IMR-90 (cell line): ENCODE results near the gene SLC4A8. TPM values are rescaled to one million over a fixed set of nuclear protein-coding genes. Genes with fewer than 3 reads are reported as not detected.

ENCODE experiments used
- ATAC-seq: fragments of 200-7000 bp; cut with Tn5 transposase; 2 replicates; pipeline ENCODE4 v1.9.1; 2020; ENCODE audit warnings: low read depth, mild to moderate bottlenecking, moderate library complexity
- BruUV-seq: library from RNA; stranded (reverse); fragments of 400-500 nt; replicated peaks from 2 replicates; lab custom pipeline; 2021; lab: Mats Ljungman, UMichigan
- CTCF ChIA-PET: fragments of 300-600 bp; formaldehyde crosslinking; extraction: SDS; loops from one replicate; lab custom pipeline; 2021; ENCODE audit warnings: antibody characterized with exemption; lab: Yijun Ruan, JAX
- POLR2A ChIA-PET: fragments of 300-600 bp; sonication (Branson Sonifier 250); formaldehyde crosslinking; loops from one replicate; lab custom pipeline; 2022; ENCODE audit warnings: antibody characterized with exemption; ENCODE audit not compliant: unreplicated experiment; lab: Charles Lee
- DNase-seq: peaks from one replicate; pipeline ENCODE4 v3.0.0; 2013
- H2AFZ ChIP-seq: replicated peaks from 2 replicates; pipeline ENCODE3; 2013; ENCODE audit warnings: low read length, mild to moderate bottlenecking; ENCODE audit not compliant: poor library complexity
- H2AK5ac ChIP-seq: 2 replicates; pipeline ENCODE4 v1.6.1; 2013; ENCODE audit warnings: low read depth, low read length, inconsistent platforms
- H2AK9ac ChIP-seq: replicated peaks from 2 replicates; pipeline ENCODE3; 2013; ENCODE audit warnings: mild to moderate bottlenecking, low read depth, low read length, moderate library complexity; ENCODE audit not compliant: poor library complexity
- H2BK120ac ChIP-seq: 2 replicates; pipeline ENCODE4 v1.6.1; 2013; ENCODE audit warnings: low read depth, low read length, inconsistent platforms
- H2BK15ac ChIP-seq: 3 replicates; pipeline ENCODE4 v1.6.1; 2013; ENCODE audit warnings: low read depth, low read length, inconsistent platforms
- H2BK20ac ChIP-seq: 2 replicates; pipeline ENCODE4 v1.6.1; 2013; ENCODE audit warnings: low read depth, mild to moderate bottlenecking, inconsistent platforms, low read length, moderate library complexity
- H2BK5ac ChIP-seq: 2 replicates; pipeline ENCODE4 v1.6.1; 2013; ENCODE audit warnings: mild to moderate bottlenecking, low read depth, low read length, inconsistent platforms; ENCODE audit not compliant: poor library complexity, severe bottlenecking
- H3K14ac ChIP-seq: replicated peaks from 2 replicates; pipeline ENCODE4 v1.6.1; 2013; ENCODE audit warnings: low read depth, low read length, inconsistent platforms
- H3K18ac ChIP-seq: 2 replicates; pipeline ENCODE4 v1.6.1; 2013; ENCODE audit warnings: low read depth, low read length, control low read depth
- H3K23ac ChIP-seq: 2 replicates; pipeline ENCODE4 v1.6.1; 2013; ENCODE audit warnings: low read depth, low read length, inconsistent platforms
- H3K27ac ChIP-seq: 2 replicates; pipeline ENCODE4 v1.5.1; 2013; ENCODE audit warnings: mild to moderate bottlenecking, control low read depth, low read length; ENCODE audit not compliant: insufficient read depth
- H3K27me3 ChIP-seq: 2 replicates; pipeline ENCODE4 v1.6.1; 2013; ENCODE audit warnings: low read length; ENCODE audit not compliant: control insufficient read depth, insufficient read depth
- H3K36me3 ChIP-seq: 2 replicates; pipeline ENCODE4 v1.6.1; 2013; ENCODE audit warnings: low read length, mixed read lengths; ENCODE audit not compliant: control insufficient read depth, insufficient read depth
- H3K4ac ChIP-seq: 2 replicates; pipeline ENCODE4 v1.6.1; 2013; ENCODE audit warnings: low read depth, low read length, inconsistent platforms
- H3K4me1 ChIP-seq: 2 replicates; pipeline ENCODE4 v1.6.1; 2013; ENCODE audit warnings: low read length, mixed read lengths; ENCODE audit not compliant: control insufficient read depth, insufficient read depth
- H3K4me2 ChIP-seq: 2 replicates; pipeline ENCODE4 v1.6.1; 2013; ENCODE audit warnings: low read depth, mild to moderate bottlenecking, control low read depth, low read length, moderate library complexity
- H3K4me3 ChIP-seq: 2 replicates; pipeline ENCODE4 v1.5.1; 2013; ENCODE audit warnings: low read depth, mild to moderate bottlenecking, control low read depth, low read length, moderate library complexity; ENCODE audit not compliant: insufficient read depth
- H3K56ac ChIP-seq: 2 replicates; pipeline ENCODE4 v1.6.1; 2013; ENCODE audit warnings: low read length, inconsistent platforms; ENCODE audit not compliant: insufficient read depth; ENCODE audit errors: extremely low read depth
- H3K79me1 ChIP-seq, 2 experiments: 2 replicates each; pipeline ENCODE4 v1.6.1; 2013; ENCODE audit warnings: low read length in 2 of 2, inconsistent platforms in 1 of 2, low read depth in 1 of 2
- H3K9ac ChIP-seq: 2 replicates; pipeline ENCODE4 v1.6.1; 2013; ENCODE audit warnings: low read depth, low read length, control low read depth
- H3K9me1 ChIP-seq: 2 replicates; pipeline ENCODE4 v1.6.1; 2013; ENCODE audit warnings: low read length, inconsistent platforms; ENCODE audit not compliant: insufficient read depth
- H3K9me3 ChIP-seq: 2 replicates; pipeline ENCODE4 v1.6.1; 2013; ENCODE audit warnings: low read length; ENCODE audit not compliant: control insufficient read depth, insufficient read depth
- H4K20me1 ChIP-seq: 2 replicates; pipeline ENCODE4 v1.6.1; 2013; ENCODE audit warnings: low read length, inconsistent platforms; ENCODE audit not compliant: insufficient read depth
- H4K5ac ChIP-seq: 2 replicates; pipeline ENCODE4 v1.6.1; 2013; ENCODE audit warnings: mild to moderate bottlenecking, low read depth, low read length, control low read depth
- H4K8ac ChIP-seq, 2 experiments: 2 replicates each; pipeline ENCODE4 v1.6.1; 2013; ENCODE audit warnings: low read depth in 2 of 2, low read length in 2 of 2, control low read depth in 1 of 2, inconsistent platforms in 1 of 2
- H4K91ac ChIP-seq: 2 replicates; pipeline ENCODE4 v1.6.1; 2013; ENCODE audit warnings: low read depth, low read length, inconsistent platforms; ENCODE audit not compliant: insufficient read depth
- BHLHE40 ChIP-seq: fragments of 150-350 bp; IDR thresholded peaks from 2 replicates; pipeline ENCODE4 v1.6.1; 2016; ENCODE audit warnings: mild to moderate bottlenecking, low read depth, low read length
- CEBPB ChIP-seq: IDR thresholded peaks from 2 replicates; pipeline ENCODE4 v1.6.1; 2012; ENCODE audit warnings: low read depth, low read length, improper control_type of control experiment
- CHD1 ChIP-seq: IDR thresholded peaks from 2 replicates; pipeline ENCODE4 v1.6.1; 2012; ENCODE audit warnings: low read depth, low read length, improper control_type of control experiment
- FOS ChIP-seq: fragments of 150-350 bp; IDR thresholded peaks from 2 replicates; pipeline ENCODE4 v1.6.1; 2016; ENCODE audit warnings: low read depth, low read length
- MAFK ChIP-seq: IDR thresholded peaks from 2 replicates; pipeline ENCODE4 v1.6.1; 2012; ENCODE audit warnings: low read depth, low read length, improper control_type of control experiment
- MAZ ChIP-seq: IDR thresholded peaks from 2 replicates; pipeline ENCODE4 v1.6.1; 2012; ENCODE audit warnings: low read depth, mild to moderate bottlenecking, low read length, improper control_type of control experiment, moderate library complexity, borderline replicate concordance
- MXI1 ChIP-seq: IDR thresholded peaks from 2 replicates; pipeline ENCODE4 v1.6.1; 2012; ENCODE audit warnings: low read depth, mild to moderate bottlenecking, low read length, moderate library complexity, borderline replicate concordance
- NFE2L2 ChIP-seq: fragments of 150-350 bp; IDR thresholded peaks from 2 replicates; pipeline ENCODE4 v1.6.1; 2016; ENCODE audit warnings: low read depth, mild to moderate bottlenecking, low read length
- POLR2A ChIP-seq: IDR thresholded peaks from 2 replicates; pipeline ENCODE4 v1.6.1; 2012; ENCODE audit warnings: mild to moderate bottlenecking, low read depth, low read length
- RAD21 ChIP-seq: IDR thresholded peaks from 2 replicates; pipeline ENCODE4 v1.6.1; 2012; ENCODE audit warnings: low read length, improper control_type of control experiment
- RCOR1 ChIP-seq: IDR thresholded peaks from 2 replicates; pipeline ENCODE4 v1.6.1; 2012; ENCODE audit warnings: mild to moderate bottlenecking, low read length, improper control_type of control experiment; ENCODE audit not compliant: insufficient replicate concordance
- RFX5 ChIP-seq: IDR thresholded peaks from 2 replicates; pipeline ENCODE4 v1.8.0; 2012; ENCODE audit warnings: low read depth, mild to moderate bottlenecking, low read length, moderate library complexity
- SMC3 ChIP-seq: fragments of 150-350 bp; IDR thresholded peaks from 2 replicates; pipeline ENCODE4 v1.6.1; 2016; ENCODE audit warnings: low read depth, mild to moderate bottlenecking, antibody characterized with exemption, low read length, moderate library complexity
- WGBS, 2 experiments: methylation state at CpG; one replicate each; pipeline versions ENCODE4 v1.1.5 to v1.1.7; 2013; ENCODE audit warnings: missing lambda C conversion rate in 2 of 2; ENCODE audit not compliant: insufficient read length in 1 of 2; ENCODE audit errors: extremely low coverage in 2 of 2; 5-methylcytosine and 5-hydroxymethylcytosine counted together
- dilution Hi-C: fragments of 300-500 bp; cut with HindIII; formaldehyde crosslinking; loops from one replicate; pipeline ENCODE4 v1.14.3; 2018; ENCODE audit warnings: low sequenced_read_pairs; ENCODE audit not compliant: unreplicated experiment
- in situ Hi-C: fragments of 300-500 bp; cut with MboI; formaldehyde crosslinking; loops from 3 replicates; pipeline ENCODE4 v1.14.3; 2019; ENCODE audit warnings: low sequenced_read_pairs, inconsistent platforms, mixed read lengths
- intact Hi-C: fragments of 100-400 bp; cut with micrococcal nuclease; formaldehyde crosslinking; loops from 2 replicates; pipeline ENCODE4 v1.10.0; 2022
- polyA plus RNA-seq, 3 experiments: library from polyadenylated mRNA; depleted of rRNA; stranded (reverse); fragments of >200 nt; gene quantifications; 2 replicates each; pipeline ENCODE4 v1.2.3, GENCODE V29; 2012; ENCODE audit warnings: low replicate concordance in 1 of 3
- total RNA-seq: library from RNA; depleted of rRNA; stranded (reverse); fragments of >200 nt; gene quantifications from 2 replicates; pipeline ENCODE4 v1.2.3, GENCODE V29; 2012
- TF ChIP-seq, protein P1 (sequence below): fragments of 150-350 bp; IDR thresholded peaks from 2 replicates; pipeline ENCODE4 v1.6.1; 2016; ENCODE audit warnings: low read depth, mild to moderate bottlenecking, low read length, moderate library complexity, borderline replicate concordance
- TF ChIP-seq, protein P2 (sequence below): conservative IDR thresholded peaks from 2 replicates; pipeline ENCODE4 v1.5.1; 2012; ENCODE audit warnings: mild to moderate bottlenecking, low read depth, low read length, improper control_type of control experiment
- TF ChIP-seq, protein P3 (sequence below): fragments of 150-350 bp; IDR thresholded peaks from 2 replicates; pipeline ENCODE4 v1.6.1; 2017; ENCODE audit warnings: mild to moderate bottlenecking, antibody characterized with exemption, low read length, low read depth

The SLC4A8 gene
- total and polyA plus RNA-seq, 2 of the 4 experiments (the other 2 are of a cell fraction), result 3.1 to 5.2 TPM

DNA sequence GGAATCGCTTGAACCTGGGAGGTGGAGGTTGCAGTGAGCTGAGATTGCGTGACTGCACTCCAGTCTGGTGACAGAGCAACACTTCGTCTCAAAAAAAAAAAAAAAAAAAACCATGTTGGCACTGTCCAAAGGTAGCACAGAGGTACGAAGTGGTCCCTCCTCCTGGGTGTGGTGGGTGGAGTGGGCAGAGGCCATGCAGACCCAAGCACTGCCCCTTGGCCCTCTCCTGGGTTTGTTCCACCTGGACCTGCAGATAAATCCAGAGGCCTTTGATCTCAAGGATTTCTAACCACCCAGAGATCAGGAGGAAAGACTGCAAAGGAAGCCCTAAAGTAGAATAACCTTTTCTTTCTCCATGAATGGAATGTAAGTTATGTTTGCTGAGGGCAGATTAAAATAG, 24.7 kb upstream of the SLC4A8 start:
- DNase-seq, result no peak
- Histone ChIP-seq H3K27me3 (no peaks in the 10 kb centered on the region), H3K23ac (no peak overlapping the region), H3K4ac (no peak overlapping the region), H3K79me1 (peaks cover 0 to 5% of the 10 kb centered on the region in 2 experiments; a peak in 1 of 4 replicates), H3K9me3 (no peaks in the 10 kb centered on the region), H3K27ac (no peak overlapping the region), H3K9me1 (peaks cover 3% of the 10 kb centered on the region; the same call in 1 of the 2 replicates), H3K4me2 (no peak overlapping the region), H3K18ac (no peak overlapping the region), H3K36me3 (no peaks in the 10 kb centered on the region), H2BK5ac (no peak overlapping the region), H2BK120ac (no peak overlapping the region), H2AK9ac (no peak overlapping the region), H4K20me1 (no peaks in the 10 kb centered on the region), H4K8ac (no peak overlapping the region), H4K91ac (no peak overlapping the region), H4K5ac (no peak overlapping the region), H2BK20ac (no peak overlapping the region), H3K4me1 (0 out of 2 replicates have a peak, but pooled peaks cover 2% of the 10 kb centered on the region), H2BK15ac (no peak overlapping the region), H3K9ac (no peak overlapping the region), H3K14ac (no peak overlapping the region), H3K56ac (no peak overlapping the region), H2AK5ac (no peak overlapping the region), H2AFZ (no peak overlapping the region), H3K4me3 (no peak overlapping the region)
- TF ChIP-seq CEBPB (no peak), MAZ (no peak), BHLHE40 (no peak), SMC3 (no peak), NFE2L2 (no peak), POLR2A (no peak), RFX5 (no peak), FOS (no peak), MAFK (no peak), CHD1 (no peak), MXI1 (no peak), RCOR1 (no peak), RAD21 (no peak)
- TF ChIP-seq, protein P1, sequence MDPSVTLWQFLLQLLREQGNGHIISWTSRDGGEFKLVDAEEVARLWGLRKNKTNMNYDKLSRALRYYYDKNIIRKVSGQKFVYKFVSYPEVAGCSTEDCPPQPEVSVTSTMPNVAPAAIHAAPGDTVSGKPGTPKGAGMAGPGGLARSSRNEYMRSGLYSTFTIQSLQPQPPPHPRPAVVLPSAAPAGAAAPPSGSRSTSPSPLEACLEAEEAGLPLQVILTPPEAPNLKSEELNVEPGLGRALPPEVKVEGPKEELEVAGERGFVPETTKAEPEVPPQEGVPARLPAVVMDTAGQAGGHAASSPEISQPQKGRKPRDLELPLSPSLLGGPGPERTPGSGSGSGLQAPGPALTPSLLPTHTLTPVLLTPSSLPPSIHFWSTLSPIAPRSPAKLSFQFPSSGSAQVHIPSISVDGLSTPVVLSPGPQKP, result no peak
- TF ChIP-seq, protein P2, sequence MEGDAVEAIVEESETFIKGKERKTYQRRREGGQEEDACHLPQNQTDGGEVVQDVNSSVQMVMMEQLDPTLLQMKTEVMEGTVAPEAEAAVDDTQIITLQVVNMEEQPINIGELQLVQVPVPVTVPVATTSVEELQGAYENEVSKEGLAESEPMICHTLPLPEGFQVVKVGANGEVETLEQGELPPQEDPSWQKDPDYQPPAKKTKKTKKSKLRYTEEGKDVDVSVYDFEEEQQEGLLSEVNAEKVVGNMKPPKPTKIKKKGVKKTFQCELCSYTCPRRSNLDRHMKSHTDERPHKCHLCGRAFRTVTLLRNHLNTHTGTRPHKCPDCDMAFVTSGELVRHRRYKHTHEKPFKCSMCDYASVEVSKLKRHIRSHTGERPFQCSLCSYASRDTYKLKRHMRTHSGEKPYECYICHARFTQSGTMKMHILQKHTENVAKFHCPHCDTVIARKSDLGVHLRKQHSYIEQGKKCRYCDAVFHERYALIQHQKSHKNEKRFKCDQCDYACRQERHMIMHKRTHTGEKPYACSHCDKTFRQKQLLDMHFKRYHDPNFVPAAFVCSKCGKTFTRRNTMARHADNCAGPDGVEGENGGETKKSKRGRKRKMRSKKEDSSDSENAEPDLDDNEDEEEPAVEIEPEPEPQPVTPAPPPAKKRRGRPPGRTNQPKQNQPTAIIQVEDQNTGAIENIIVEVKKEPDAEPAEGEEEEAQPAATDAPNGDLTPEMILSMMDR, result no peak
- TF ChIP-seq, protein P3, sequence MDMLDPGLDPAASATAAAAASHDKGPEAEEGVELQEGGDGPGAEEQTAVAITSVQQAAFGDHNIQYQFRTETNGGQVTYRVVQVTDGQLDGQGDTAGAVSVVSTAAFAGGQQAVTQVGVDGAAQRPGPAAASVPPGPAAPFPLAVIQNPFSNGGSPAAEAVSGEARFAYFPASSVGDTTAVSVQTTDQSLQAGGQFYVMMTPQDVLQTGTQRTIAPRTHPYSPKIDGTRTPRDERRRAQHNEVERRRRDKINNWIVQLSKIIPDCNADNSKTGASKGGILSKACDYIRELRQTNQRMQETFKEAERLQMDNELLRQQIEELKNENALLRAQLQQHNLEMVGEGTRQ, result no peak
- ChIA-PET CTCF (no interaction called here), POLR2A (no interaction called here)
- dilution Hi-C loops, result no loop called here
- intact Hi-C loops, result no loop called here
- ATAC-seq, result no peak
- BruUV-seq, result no TSS peak
- in situ Hi-C loops, result no loop called here
- no CpG with 5 or more reads among the region's 4 CpGs for WGBS, 2 experiments
